Hypothalamus (tissue), 51 donors: ENCODE results near the gene SRCAP.
"Not testable (repeated sequence)": the region's sequence is repeated elsewhere in the genome, so short reads cannot be mapped to it uniquely, and the experiment has no call there.

ENCODE experiments used
- DNase-seq, 51 donors: peaks; one replicate each; lab custom pipeline; 2025; lab: John Stamatoyannopoulos, UW

SRCAP gene

DNA sequence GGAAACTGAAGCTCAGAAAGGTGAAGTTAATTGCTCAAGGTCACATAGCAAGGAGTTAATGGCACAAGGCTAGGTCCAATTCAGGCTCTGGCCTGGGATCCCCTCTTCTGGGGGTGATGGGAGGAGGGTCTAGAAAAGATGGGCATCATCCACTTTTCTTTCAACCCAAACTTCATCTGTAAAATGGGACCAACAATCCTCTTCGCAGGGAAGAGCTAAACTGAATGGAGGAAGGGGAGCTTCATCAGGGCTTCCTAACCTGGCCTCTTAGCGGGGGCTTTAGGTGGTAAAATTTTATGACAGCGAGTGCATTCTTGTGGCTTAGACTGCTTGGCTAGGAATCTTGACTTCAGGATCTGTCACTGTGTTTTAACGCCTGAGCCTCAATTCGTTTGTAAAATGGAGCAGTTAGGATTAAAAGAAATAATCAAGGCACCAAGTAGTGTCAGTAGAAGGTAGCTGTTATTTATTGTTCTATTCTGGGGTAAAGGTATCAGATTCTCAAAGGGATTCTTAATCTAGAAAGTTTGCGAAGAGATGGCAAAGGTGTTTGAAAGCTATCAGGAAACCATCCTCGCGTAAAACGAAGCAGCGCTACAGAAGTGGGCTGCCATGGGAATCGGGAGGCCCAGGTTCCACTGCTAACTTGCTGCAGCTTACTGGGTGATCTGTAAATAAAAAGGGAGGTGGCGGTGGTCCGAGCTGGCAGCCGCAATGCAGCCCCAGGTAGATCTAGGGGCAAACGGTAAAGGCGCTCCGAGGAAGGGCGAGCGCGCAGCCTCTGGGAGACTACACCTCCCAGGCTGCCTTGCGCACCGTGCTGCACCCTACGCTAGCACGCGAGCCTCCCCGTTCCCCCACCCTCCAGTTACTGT is 1.5 kb upstream of the SRCAP start:
- DNase-seq, result peak in 21 of 51 donors; percentile 95 to 99 (median 98)

DNA sequence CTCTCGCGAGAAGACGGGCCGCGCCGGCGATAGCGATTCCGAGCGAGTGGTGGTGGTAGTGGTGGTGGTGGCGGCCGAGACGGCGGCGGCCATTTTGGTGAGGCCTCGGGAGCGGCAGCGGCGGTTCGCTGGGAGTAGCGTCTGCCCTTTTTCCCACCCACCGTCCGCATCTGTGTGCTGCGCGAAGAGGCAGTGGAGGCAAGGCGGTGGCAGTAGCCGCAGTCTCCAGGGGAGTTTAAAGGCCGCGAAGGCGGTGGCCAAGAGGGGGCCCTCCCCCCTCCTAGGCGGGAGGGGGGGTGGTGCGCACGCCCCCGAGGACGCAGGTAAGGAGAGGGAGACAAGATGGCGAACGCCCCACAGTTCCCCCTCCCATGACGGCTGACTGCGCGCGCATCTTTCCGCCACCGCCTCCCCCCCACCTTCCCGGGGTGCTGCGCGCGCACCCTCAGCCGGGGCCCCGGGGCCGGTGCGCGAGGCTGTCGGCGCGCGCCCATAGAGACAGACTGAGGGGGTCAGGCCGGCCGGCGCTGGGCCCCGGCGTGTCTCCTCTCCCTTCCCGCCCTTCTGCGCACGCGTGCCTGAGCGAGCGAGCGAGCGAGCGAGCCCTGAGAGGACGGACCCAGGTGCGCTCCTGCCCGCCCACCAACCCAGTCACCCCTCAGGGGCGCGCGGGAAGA is 694 bp upstream of the SRCAP start:
- peak; percentile 66 to 99 (median 93) for DNase-seq

DNA sequence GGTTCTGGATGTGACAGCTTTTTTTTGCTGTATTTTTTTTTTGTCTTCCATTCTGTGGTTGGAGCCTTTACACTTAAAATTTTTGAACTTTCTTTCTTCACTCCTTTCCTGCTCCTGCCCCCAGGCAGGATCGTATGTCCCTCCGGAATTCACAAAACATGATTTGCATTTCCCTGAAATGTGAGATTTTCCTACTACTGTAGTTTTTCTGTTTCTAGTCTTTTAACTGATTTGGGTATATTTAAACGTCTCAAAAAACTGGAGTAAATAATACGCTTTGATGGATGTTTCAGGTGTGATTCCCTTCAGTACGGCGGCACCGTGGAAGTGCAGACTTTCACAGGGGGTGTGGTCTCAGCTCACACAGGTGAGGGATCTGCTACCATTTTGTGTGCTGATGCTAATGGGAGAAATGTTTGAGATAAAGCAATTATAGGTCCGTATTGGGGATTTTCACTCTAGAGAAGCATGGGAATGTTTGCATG is 686 bp downstream of the SRCAP start:
- DNase-seq, result no peak

DNA sequence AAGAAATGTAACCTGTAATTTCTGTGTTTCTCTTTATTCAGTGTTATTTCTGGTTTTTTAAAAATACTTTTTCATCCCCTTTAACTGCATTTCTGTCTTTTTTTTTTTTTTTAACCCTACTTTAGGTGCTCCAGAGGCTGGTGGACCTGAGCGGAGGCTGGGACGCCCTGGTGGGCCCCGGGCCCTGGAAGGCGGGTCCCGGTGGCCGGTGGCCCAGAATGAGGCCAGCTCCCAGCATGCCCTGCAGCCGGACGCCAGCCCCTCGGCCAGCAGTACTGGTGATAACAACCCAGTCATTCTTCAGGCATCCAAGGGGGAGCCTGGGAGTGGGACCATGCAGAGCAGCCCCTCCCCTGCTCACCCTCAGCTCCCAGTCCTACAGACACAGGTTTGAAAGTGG is 1.5 kb downstream of the SRCAP start:
- DNase-seq, result peak in 2 of 51 donors; percentile 7 to 14

DNA sequence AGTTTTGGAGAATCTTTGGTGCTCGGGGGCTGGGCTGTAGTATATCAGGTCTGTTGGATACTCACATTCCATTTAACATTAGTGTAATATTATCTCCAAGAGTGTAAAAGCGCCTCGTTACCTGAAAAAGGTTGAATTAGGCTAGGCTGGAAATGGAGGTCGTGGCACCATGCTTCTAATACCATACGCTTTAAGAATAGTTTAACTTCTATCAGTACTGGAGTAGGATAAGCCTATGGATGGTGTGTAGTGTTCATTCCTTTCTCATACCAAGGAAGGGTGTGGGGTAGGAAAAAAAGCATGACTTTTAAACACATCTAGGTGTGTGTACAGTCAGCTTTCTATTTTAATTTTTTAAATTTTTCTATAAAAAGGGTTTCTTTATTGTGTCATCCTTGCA is 2.0 kb downstream of the SRCAP start:
- no peak for DNase-seq

DNA sequence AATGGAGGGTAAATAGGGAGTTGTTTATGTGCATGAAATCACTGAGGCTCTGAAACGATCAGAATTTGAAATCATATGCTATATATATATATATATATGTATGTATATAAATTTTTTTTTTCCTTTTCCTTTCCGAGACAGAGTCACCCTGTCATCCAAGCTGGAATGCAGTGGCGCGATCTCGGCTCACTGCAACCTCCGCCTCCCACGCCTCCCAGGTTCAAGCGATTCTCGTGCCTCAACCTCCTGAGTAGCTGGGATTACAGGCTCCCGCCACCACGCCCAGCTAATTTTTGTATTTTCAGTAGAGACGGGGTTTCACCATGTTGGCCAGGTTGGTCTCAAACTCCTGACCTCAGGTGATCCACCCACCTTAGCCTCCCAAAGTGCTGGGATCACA is 4.1 kb downstream of the SRCAP start:
- DNase-seq, result not testable (repeated sequence)

DNA sequence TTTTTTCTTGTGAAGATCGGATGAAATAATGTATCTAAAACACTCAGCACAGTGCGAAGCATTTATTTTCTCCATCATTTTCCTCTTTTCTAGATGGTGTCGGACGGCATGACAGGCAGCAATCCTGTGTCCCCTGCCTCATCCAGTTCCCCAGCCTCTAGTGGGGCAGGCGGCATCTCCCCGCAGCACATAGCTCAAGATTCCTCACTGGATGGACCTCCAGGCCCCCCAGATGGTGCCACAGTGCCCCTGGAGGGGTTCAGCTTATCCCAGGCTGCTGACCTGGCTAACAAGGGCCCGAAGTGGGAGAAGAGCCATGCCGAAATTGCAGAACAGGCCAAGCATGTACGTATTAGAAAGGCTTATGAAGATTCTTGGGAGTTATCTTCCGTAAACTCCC is 5.0 kb downstream of the SRCAP start:
- DNase-seq, result no peak

DNA sequence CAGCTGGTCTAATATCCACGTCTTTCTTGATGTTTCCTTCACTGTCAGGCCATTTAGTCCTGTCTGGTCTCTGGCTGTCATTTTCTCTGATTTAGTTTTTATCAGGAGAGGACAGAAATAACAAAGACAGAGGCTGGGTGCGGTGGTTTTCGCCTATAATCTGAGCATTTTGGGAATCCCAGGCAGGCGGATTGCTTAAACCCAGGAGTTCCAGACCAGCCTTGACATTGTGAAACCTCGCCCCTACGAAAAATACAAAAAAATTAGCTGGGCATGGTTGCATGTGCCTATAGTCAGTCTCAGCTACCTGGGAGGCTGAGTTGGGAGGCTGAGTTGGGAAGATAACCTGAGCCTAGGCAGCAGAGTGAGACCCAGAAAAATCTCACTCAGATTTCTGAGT is 7.1 kb downstream of the SRCAP start:
- DNase-seq, result no peak

DNA sequence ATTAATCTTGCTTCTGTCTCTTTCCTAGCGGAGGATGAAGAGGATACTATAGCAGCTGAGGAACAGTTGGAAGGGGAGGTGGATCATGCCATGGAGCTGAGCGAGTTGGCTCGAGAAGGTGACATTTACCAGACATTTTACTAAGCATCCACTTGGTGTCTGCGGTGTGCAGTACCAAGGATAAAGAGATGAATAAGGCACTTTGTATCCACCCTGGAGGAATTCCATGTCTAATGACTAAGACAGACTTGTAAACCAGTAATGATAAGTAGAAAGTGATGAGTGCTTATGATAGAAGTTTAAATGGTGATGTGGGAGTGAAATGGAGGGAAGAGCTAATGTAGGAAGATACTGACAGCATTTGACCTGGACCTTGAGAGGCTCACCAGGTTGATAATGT is 12.0 kb downstream of the SRCAP start:
- DNase-seq, result no peak

DNA sequence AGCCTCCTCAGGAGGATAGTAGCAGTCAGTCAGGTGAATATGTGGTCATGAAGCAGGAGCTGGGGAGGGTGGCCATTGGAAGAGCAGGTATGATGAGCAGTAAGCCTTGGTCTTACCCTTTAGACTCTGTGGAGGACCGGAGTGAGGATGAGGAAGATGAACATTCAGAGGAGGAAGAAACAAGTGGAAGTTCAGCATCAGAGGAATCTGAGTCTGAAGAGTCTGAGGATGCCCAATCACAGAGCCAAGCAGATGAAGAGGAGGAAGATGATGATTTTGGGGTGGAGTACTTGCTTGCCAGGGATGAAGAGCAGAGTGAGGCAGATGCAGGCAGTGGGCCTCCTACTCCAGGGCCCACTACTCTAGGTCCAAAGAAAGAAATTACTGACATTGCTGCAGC is 12.7 kb downstream of the SRCAP start:
- no peak for DNase-seq

DNA sequence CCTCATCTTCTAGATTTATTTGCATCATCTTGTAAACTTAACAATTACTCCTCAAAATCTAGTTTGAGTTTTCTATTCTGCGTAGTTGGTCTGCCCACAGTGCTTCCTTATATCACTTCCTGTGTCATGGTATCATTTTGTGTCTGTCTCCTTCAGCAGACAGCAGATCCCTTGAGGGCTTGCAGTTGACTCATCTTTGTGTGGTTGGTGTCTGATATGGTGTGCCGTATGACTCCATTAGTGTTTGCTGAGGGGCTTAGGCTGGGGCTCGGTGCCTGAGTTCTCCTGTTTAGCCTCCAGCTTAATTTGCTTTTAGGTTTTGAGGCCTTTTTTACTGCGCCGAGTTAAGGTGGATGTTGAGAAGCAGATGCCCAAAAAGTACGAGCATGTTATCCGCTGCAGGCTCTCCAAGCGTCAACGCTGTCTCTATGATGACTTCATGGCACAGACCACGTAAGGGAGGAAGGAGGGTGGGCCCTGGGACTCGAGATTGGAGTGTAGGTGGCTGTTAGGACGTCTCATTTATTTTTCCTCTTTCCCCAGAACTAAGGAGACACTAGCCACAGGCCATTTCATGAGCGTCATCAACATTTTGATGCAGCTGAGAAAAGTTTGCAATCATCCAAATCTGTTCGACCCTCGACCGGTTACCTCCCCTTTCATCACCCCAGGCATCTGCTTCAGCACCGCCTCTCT is 16.9 kb downstream of the SRCAP start:
- no peak for DNase-seq

DNA sequence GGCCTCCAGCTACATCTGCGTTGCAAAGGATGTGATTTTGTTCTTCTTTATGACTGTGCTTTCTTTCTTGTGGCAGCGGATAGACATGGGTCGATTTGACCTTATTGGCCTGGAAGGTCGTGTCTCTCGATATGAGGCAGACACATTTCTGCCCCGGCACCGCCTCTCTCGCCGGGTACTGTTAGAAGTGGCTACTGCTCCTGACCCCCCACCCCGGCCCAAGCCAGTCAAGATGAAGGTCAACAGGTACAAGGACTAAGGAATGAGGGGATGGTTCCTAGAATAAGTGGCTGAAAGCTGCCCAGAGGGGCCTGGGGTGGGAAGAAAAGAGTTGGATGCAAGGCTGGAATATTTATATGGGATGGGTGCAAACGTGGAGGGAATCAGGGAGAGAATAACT is 21.1 kb downstream of the SRCAP start:
- DNase-seq, result no peak

DNA sequence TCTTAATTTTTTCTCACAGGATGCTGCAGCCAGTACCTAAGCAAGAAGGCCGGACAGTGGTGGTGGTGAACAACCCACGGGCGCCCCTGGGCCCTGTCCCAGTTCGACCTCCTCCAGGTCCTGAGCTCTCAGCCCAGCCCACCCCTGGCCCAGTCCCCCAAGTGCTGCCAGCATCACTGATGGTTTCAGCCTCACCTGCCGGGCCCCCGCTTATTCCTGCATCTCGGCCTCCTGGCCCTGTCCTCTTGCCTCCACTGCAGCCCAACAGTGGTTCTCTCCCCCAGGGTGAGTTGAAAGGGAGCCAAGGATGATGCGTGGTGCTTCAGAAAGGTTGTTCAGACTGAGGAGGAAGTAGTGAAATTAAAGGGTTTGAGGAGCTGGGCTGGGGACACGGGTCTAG is 21.7 kb downstream of the SRCAP start:
- no peak for DNase-seq

DNA sequence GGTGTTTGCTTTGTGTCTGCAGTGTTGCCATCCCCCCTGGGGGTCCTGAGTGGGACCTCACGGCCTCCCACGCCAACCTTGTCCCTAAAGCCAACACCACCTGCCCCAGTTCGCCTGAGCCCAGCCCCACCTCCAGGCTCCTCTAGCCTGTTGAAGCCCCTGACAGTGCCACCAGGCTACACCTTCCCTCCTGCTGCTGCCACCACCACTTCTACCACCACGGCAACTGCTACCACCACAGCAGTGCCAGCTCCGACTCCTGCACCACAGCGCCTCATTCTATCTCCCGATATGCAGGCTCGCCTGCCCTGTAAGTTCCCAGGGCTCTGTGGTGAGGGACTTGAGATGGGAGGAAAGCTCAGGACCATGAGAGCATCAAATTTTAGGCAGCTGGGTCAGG is 22.2 kb downstream of the SRCAP start:
- no peak for DNase-seq

DNA sequence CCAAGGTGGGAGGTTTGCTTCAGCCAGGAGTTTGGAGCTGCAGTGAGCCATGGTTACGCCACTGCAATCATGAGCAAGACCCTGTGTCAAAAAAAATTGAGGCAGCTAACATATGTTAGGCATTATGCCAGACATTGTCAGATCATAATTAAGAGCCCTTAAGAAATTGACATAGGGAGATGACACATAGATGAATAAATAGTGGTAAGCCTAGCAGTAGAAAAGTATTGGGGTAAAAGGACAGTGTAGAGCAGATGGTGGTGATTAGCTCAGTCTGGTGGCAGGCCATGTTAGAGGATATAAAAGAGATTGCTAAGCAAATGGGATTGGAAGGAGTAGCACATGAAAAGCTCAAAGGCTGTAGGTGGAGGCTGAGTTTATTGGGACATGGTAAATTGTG is 22.6 kb downstream of the SRCAP start:
- no peak for DNase-seq

DNA sequence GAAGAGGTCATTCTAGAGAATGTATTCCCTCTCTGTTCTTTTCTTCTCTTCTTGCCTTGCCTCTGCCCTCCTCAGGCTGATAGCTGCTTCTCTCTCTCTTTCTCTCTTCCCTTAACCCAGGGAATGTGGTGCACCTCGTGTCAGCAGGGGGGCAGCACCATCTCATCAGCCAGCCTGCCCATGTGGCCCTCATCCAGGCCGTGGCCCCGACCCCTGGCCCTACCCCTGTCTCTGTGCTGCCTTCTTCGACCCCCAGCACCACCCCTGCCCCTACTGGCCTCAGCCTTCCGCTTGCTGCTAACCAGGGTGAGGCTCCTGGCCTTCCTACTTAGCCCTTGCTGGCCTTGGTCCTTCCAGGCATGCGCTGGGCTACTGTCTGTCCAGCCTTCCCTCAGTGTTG is 23.5 kb downstream of the SRCAP start:
- no peak for DNase-seq

DNA sequence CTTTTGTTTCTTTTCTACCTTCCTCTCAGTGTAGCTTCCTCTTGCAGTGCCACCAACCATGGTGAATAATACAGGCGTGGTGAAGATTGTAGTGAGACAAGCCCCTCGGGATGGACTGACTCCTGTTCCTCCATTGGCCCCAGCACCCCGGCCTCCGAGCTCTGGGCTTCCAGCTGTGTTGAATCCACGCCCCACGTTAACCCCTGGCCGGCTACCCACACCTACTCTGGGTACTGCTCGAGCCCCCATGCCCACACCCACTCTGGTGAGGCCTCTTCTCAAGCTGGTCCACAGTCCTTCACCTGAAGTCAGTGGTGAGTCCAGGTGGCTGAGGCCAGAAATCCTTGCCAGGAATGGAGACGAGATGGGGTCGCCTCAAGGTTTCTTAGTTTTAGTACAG is 23.9 kb downstream of the SRCAP start:
- DNase-seq, result no peak

DNA sequence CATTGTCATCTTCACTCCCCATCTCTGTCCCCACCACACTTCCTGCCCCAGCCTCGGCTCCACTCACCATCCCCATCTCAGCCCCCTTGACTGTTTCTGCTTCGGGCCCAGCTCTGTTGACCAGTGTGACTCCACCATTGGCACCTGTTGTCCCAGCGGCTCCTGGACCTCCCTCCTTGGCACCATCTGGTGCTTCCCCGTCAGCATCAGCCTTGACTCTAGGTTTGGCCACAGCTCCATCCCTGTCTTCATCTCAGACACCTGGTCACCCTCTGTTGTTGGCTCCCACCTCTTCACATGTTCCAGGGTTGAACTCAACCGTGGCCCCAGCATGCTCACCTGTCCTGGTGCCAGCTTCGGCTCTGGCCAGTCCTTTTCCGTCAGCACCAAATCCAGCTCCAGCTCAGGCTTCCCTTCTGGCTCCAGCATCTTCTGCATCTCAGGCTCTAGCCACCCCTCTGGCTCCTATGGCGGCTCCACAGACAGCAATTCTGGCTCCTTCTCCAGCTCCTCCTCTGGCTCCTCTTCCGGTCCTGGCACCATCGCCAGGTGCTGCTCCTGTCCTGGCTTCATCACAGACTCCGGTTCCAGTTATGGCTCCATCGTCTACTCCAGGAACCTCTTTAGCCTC is 24.9 kb downstream of the SRCAP start:
- no peak for DNase-seq

DNA sequence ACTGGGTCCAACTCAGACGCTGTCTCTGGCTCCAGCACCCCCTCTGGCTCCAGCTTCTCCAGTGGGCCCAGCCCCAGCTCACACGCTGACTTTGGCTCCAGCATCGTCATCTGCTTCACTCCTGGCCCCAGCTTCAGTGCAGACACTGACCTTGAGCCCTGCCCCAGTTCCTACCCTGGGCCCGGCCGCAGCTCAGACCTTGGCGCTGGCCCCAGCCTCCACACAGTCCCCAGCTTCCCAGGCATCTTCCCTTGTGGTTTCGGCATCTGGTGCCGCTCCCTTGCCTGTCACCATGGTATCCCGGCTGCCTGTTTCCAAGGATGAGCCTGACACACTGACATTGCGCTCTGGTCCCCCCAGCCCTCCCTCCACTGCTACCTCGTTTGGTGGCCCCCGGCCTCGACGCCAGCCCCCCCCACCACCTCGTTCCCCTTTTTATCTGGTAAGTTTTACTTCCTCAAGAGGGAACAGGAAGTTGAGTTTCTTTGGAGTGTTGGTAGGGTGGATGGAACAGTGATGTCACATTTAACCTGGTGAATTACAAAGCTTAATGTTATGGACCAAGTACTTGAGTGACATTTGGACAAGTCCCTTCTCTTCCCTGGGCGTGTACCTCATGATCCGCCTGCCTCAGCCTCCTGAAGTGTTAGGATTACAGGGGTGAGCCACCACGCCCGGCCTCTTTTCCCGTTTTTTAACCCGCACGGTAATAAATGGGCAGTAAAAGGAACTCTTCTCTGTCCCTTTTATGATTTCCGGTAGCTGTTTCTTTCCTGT is 25.9 kb downstream of the SRCAP start:
- DNase-seq, result peak in 5 of 51 donors; percentile 3 to 33 (median 21)

DNA sequence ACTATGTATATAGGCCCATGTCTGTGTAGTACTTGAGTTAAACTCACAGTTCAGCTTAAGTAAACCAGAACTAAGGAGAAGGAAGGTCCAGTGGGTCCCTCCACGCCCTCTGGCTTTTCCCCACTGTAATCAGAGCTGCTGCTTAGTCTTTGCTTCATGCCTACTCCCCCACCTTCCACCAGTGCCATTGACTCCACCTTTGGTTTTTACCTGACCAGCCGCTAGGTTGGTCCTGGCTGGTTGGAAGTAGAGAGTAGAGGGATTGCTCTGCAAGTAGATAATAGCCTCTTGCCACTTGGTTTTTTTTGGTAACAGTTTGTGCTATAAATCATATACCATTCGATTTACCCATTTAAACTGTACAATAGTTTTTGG is 26.4 kb downstream of the SRCAP start:
- no peak for DNase-seq
